SJSA1 (cell line): ENCODE data around the gene MTNR1A. TPM values are rescaled to one million over a fixed set of nuclear protein-coding genes. Genes with fewer than 3 reads are reported as not detected.
"Not testable (repeated sequence)": the region's sequence is repeated elsewhere in the genome, so short reads cannot be mapped to it uniquely, and the experiment has no call there.

Experiments used
- DNase-seq, 2 experiments: peaks; one replicate each; pipeline ENCODE4 v3.0.0-alpha.2; 2015 to 2020; ENCODE audit warnings: low spot score in 2 of 2, low read depth in 1 of 2
- H3K27ac ChIP-seq: fragments of 250-450 bp; sonication (Bioruptor Pico); 2 replicates; pipeline ENCODE4 v1.5.1; 2020; ENCODE audit warnings: mild to moderate bottlenecking, moderate library complexity
- H3K27me3 ChIP-seq: fragments of 250-450 bp; sonication (Bioruptor Pico); replicated peaks from 2 replicates; pipeline ENCODE4 v1.5.1; 2020; ENCODE audit warnings: mild to moderate bottlenecking, moderate library complexity
- H3K36me3 ChIP-seq: fragments of 250-450 bp; sonication (Bioruptor Pico); 2 replicates; pipeline ENCODE4 v1.5.1; 2020; ENCODE audit warnings: mild to moderate bottlenecking
- H3K4me1 ChIP-seq: fragments of 250-450 bp; sonication (Bioruptor Pico); replicated peaks from 2 replicates; pipeline ENCODE4 v1.6.1; 2021; ENCODE audit warnings: mild to moderate bottlenecking
- H3K4me3 ChIP-seq: fragments of 250-450 bp; sonication (Bioruptor Pico); 2 replicates; pipeline ENCODE4 v1.5.1; 2020; ENCODE audit warnings: mild to moderate bottlenecking
- H3K9me3 ChIP-seq: fragments of 250-450 bp; sonication (Bioruptor Pico); replicated peaks from 2 replicates; pipeline ENCODE4 v1.5.1; 2020; ENCODE audit warnings: mild to moderate bottlenecking
- total RNA-seq: library from RNA; depleted of rRNA; stranded (reverse); fragments of >200 nt; shearing (Covaris generic); gene quantifications from 2 replicates; pipeline ENCODE4 v1.2.3, GENCODE V29; 2014

The MTNR1A gene
- total RNA-seq, 1 experiment from 2014 or later = 0.13 TPM

- DNase-seq = peak in 1 of 2 experiments; percentile 1
- no peak overlapping the region for H3K27ac ChIP-seq
- peaks cover 12% of the 10 kb centered on the region for H3K4me1 ChIP-seq
- no peaks in the 10 kb centered on the region for H3K9me3 ChIP-seq
- no peaks in the 10 kb centered on the region; the same call in 1 of the 2 replicates for H3K27me3 ChIP-seq
- H3K36me3 ChIP-seq = no peaks in the 10 kb centered on the region
- no peak overlapping the region for H3K4me3 ChIP-seq
Measured at GRCh38 chr4:186551849-186552248, 3.5 kb downstream of the MTNR1A start.

GRCh38 chr4:186545436-186545835 is 9.9 kb downstream of the MTNR1A start:
- no peak for DNase-seq
- H3K9me3 ChIP-seq = peaks cover 5% of the 10 kb centered on the region
- H3K27me3 ChIP-seq = no peaks in the 10 kb centered on the region
- no peak overlapping the region for H3K4me3 ChIP-seq
- H3K27ac ChIP-seq = no peak overlapping the region
- H3K36me3 ChIP-seq = no peaks in the 10 kb centered on the region
- H3K4me1 ChIP-seq = no peaks in the 10 kb centered on the region

GRCh38 chr4:186543206-186543605 is 12.2 kb downstream of the MTNR1A start:
- H3K4me1 ChIP-seq = no peaks in the 10 kb centered on the region
- H3K27ac ChIP-seq = no peak overlapping the region
- peaks cover 5% of the 10 kb centered on the region for H3K9me3 ChIP-seq
- H3K36me3 ChIP-seq = no peaks in the 10 kb centered on the region
- DNase-seq = no peak
- H3K4me3 ChIP-seq = no peak overlapping the region
- no peaks in the 10 kb centered on the region for H3K27me3 ChIP-seq

- Histone ChIP-seq H3K4me3 (no peak overlapping the region), H3K9me3 (peaks cover 5% of the 10 kb centered on the region), H3K27me3 (no peaks in the 10 kb centered on the region), H3K4me1 (no peaks in the 10 kb centered on the region), H3K27ac (no peak overlapping the region), H3K36me3 (no peaks in the 10 kb centered on the region)
- DNase-seq = no peak
Measured at GRCh38 chr4:186541801-186542200, 13.6 kb downstream of the MTNR1A start.

GRCh38 chr4:186537843-186538521 is 17.4 kb downstream of the MTNR1A start:
- Histone ChIP-seq H3K27ac (no peak overlapping the region), H3K4me3 (no peak overlapping the region), H3K36me3 (no peaks in the 10 kb centered on the region), H3K9me3 (no peaks in the 10 kb centered on the region; the same call in none of the 2 replicates), H3K27me3 (no peaks in the 10 kb centered on the region), H3K4me1 (no peaks in the 10 kb centered on the region)
- DNase-seq = no peak

- H3K27me3 ChIP-seq = no peaks in the 10 kb centered on the region
- no peak overlapping the region for H3K27ac ChIP-seq
- no peak overlapping the region for H3K4me3 ChIP-seq
- H3K9me3 ChIP-seq = no peaks in the 10 kb centered on the region
- no peaks in the 10 kb centered on the region for H3K36me3 ChIP-seq
- H3K4me1 ChIP-seq = no peaks in the 10 kb centered on the region
- no peak for DNase-seq
Measured at GRCh38 chr4:186536285-186536684, 19.1 kb downstream of the MTNR1A start.

GRCh38 chr4:186534056-186534455 is 21.3 kb downstream of the MTNR1A start:
- Histone ChIP-seq H3K4me3 (no peak overlapping the region), H3K36me3 (no peaks in the 10 kb centered on the region), H3K27me3 (no peaks in the 10 kb centered on the region), H3K4me1 (no peaks in the 10 kb centered on the region), H3K9me3 (no peaks in the 10 kb centered on the region), H3K27ac (no peak overlapping the region)
- DNase-seq = no peak

- not testable (repeated sequence) for H3K9me3 ChIP-seq, H3K36me3 ChIP-seq, H3K4me1 ChIP-seq, DNase-seq, H3K27me3 ChIP-seq, H3K27ac ChIP-seq, H3K4me3 ChIP-seq
Measured at GRCh38 chr4:186523927-186524326, 31.4 kb downstream of the MTNR1A start.

GRCh38 chr4:186516287-186516686 is 39.1 kb downstream of the MTNR1A start:
- Histone ChIP-seq H3K27ac (no peak overlapping the region), H3K9me3 (no peaks in the 10 kb centered on the region; the same call in 1 of the 2 replicates), H3K4me1 (peaks cover 10% of the 10 kb centered on the region), H3K27me3 (no peaks in the 10 kb centered on the region), H3K36me3 (no peaks in the 10 kb centered on the region), H3K4me3 (no peak overlapping the region)
- no peak for DNase-seq

- peak in 1 of 2 experiments; percentile 64 for DNase-seq
- Histone ChIP-seq H3K27me3 (no peaks in the 10 kb centered on the region), H3K4me1 (peaks cover 10% of the 10 kb centered on the region), H3K27ac (no peak overlapping the region), H3K36me3 (no peaks in the 10 kb centered on the region), H3K4me3 (no peak overlapping the region), H3K9me3 (peaks cover 8% of the 10 kb centered on the region; the same call in 1 of the 2 replicates)
Measured at GRCh38 chr4:186514271-186514950, 41.0 kb downstream of the MTNR1A start.

GRCh38 chr4:186504771-186505170 is 50.6 kb downstream of the MTNR1A start:
- H3K27me3 ChIP-seq, H3K9me3 ChIP-seq, H3K27ac ChIP-seq, DNase-seq, H3K4me3 ChIP-seq, H3K36me3 ChIP-seq, H3K4me1 ChIP-seq: not testable (repeated sequence)

GRCh38 chr4:186502231-186502630 is 53.1 kb downstream of the MTNR1A start:
- DNase-seq = no peak
- Histone ChIP-seq H3K27ac (no peak overlapping the region), H3K36me3 (no peaks in the 10 kb centered on the region), H3K4me1 (peaks cover 7% of the 10 kb centered on the region), H3K9me3 (no peaks in the 10 kb centered on the region; the same call in 1 of the 2 replicates), H3K4me3 (no peak overlapping the region), H3K27me3 (no peaks in the 10 kb centered on the region)

- no peaks in the 10 kb centered on the region; the same call in 1 of the 2 replicates for H3K9me3 ChIP-seq
- DNase-seq = no peak
- H3K27ac ChIP-seq = no peak overlapping the region
- H3K36me3 ChIP-seq = no peaks in the 10 kb centered on the region
- no peaks in the 10 kb centered on the region for H3K27me3 ChIP-seq
- no peak overlapping the region for H3K4me3 ChIP-seq
- H3K4me1 ChIP-seq = peaks cover 7% of the 10 kb centered on the region
Measured at GRCh38 chr4:186501554-186501953, 53.8 kb downstream of the MTNR1A start.

- peaks cover 7% of the 10 kb centered on the region for H3K4me1 ChIP-seq
- no peaks in the 10 kb centered on the region; the same call in 1 of the 2 replicates for H3K9me3 ChIP-seq
- H3K27me3 ChIP-seq = no peaks in the 10 kb centered on the region
- no peak overlapping the region for H3K27ac ChIP-seq
- no peak for DNase-seq
- H3K4me3 ChIP-seq = no peak overlapping the region
- H3K36me3 ChIP-seq = no peaks in the 10 kb centered on the region
Measured at GRCh38 chr4:186500721-186501304, 54.6 kb downstream of the MTNR1A start.
